ENCODE measurements around the gene PICK1. TPM values are rescaled to one million over a fixed set of nuclear protein-coding genes. Genes with fewer than 3 reads are reported as not detected.
A peak's percentile ranks its signal among the peaks of the same experiment; 100 is the strongest.

The PICK1 gene
- total RNA-seq, 1 donor from 2014 or later = 55.5 TPM

DNA sequence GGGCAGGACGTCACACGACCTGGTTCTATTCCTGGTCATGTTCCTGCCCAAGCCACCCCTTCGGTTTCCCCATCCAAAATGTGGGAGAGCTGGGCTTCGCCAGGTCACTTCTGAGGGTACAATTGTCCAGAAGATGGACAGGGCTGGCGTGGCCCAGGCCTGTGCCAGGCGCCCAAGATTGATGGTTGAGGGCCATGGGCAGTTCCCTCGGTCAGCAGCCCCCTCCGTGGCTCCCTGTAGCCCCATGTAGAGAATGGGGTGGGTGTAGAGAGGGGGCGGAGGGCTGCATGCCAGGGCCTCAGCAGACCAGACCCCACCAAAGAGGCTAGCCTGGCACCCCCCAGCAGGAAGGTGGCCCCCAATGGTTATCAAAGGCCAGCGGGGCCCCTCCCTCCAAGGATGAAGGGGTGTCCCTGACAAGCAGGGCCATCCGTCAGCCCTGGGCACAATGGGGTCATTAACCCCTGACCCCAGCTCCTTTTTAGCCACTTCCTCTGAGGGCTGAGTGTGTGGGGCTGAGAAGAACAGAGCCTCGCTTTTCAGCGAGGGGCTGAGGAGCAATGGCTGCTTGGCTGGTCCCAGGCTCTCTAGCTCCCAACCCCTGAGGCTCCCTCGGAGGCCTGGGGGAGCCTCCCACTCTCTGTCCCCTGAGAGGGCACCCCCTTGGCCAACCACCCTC lies 11.0 kb upstream of the PICK1 start:
- no peak for DNase-seq (ENCODE audit: low read depth)
- H3K4me3 ChIP-seq (ENCODE audit: low read depth, low read length) = no peak overlapping the region
- TF ChIP-seq, protein P1, sequence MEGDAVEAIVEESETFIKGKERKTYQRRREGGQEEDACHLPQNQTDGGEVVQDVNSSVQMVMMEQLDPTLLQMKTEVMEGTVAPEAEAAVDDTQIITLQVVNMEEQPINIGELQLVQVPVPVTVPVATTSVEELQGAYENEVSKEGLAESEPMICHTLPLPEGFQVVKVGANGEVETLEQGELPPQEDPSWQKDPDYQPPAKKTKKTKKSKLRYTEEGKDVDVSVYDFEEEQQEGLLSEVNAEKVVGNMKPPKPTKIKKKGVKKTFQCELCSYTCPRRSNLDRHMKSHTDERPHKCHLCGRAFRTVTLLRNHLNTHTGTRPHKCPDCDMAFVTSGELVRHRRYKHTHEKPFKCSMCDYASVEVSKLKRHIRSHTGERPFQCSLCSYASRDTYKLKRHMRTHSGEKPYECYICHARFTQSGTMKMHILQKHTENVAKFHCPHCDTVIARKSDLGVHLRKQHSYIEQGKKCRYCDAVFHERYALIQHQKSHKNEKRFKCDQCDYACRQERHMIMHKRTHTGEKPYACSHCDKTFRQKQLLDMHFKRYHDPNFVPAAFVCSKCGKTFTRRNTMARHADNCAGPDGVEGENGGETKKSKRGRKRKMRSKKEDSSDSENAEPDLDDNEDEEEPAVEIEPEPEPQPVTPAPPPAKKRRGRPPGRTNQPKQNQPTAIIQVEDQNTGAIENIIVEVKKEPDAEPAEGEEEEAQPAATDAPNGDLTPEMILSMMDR (conservative IDR thresholded peaks at IDR 0.05; ENCODE audit: low read depth, low read length) = no peak

DNA sequence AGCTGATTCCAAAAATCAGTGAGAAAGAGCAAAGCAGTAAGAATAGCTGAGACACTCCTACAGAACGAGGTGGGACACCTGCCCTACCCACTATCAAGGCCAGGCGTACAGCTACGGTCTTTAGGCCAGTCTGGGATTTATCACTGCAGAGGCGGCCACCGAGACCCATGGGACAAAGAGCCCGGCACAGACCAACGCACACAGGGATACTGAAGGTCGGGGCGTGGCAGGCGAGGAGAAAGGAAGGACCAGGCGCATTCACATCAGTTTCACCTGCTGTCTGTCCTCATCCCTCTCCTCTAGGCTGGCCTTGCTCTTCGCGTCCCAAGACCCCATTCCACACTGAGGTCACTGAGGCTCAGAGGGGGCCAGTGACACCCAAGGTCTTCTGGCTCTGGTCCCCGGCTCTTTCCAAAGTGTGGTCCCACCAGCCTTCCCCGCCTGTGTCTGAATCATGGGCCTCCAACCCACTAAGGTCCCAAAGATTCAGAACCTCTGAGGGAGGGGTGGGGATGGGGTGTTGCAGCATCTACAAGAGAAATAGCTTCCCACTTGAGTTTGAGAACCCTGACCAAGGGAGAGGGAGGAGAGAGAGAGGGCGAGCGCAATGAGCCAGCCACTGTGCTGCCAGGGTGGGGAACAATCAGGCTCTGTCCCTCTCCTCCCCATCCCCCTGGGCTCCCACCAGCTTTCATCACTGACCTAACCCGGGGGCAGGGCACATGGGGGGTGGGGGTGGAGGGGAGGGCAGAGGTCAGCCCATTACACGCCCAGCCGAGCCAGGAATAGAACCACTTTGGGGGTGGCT lies 7.2 kb upstream of the PICK1 start:
- TF ChIP-seq, protein P1 (conservative IDR thresholded peaks at IDR 0.05; ENCODE audit: low read depth, low read length) = no peak
- no peak for DNase-seq (ENCODE audit: low read depth)
- no peak overlapping the region for H3K4me3 ChIP-seq (ENCODE audit: low read depth, low read length)

DNA sequence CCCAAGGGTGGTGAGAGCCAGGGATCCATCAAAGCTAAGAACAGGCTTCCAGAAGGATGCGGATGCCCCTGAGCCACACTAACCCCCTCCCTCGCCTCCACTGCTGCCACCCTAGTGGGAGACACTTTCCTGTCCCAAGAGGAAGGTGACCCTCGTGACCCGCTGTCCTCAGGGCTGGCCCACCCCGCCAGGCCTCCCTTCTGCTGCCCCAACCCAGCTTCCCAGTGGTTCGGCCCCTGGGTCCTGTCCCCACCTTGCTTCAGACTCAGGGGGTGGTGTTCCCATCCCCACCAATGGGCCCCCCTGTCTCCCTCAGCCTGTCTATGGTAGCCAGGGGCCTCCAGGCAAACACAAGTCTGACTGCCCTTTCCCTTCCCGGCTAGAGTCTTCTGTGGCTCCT lies 6.5 kb upstream of the PICK1 start:
- TF ChIP-seq, protein P1 (conservative IDR thresholded peaks at IDR 0.05; ENCODE audit: low read depth, low read length) = no peak
- H3K4me3 ChIP-seq (ENCODE audit: low read depth, low read length) = no peak overlapping the region
- no peak for DNase-seq (ENCODE audit: low read depth)

DNA sequence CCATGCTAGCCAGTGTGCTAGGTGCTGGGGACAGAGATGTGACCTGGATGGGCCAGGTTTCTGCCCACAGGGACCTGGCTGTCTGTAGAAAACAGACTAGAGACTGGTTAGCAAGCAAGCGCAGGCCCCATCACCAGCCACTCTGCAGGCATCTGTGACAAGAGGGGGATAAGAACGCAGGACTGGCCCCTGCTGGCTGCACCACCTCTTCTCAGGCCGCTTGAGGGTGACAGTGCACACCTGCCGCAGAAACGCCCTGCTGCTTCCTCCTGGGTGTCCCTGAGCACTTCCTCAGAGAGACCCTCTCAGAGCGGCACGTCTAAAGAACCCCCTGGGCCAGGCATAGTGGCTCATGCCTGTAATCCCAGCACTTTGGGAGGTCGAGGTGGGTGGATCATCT lies 5.9 kb upstream of the PICK1 start:
- no peak for DNase-seq (ENCODE audit: low read depth)
- no peak overlapping the region for H3K4me3 ChIP-seq (ENCODE audit: low read depth, low read length)
- TF ChIP-seq, protein P1 (conservative IDR thresholded peaks at IDR 0.05; ENCODE audit: low read depth, low read length) = no peak

DNA sequence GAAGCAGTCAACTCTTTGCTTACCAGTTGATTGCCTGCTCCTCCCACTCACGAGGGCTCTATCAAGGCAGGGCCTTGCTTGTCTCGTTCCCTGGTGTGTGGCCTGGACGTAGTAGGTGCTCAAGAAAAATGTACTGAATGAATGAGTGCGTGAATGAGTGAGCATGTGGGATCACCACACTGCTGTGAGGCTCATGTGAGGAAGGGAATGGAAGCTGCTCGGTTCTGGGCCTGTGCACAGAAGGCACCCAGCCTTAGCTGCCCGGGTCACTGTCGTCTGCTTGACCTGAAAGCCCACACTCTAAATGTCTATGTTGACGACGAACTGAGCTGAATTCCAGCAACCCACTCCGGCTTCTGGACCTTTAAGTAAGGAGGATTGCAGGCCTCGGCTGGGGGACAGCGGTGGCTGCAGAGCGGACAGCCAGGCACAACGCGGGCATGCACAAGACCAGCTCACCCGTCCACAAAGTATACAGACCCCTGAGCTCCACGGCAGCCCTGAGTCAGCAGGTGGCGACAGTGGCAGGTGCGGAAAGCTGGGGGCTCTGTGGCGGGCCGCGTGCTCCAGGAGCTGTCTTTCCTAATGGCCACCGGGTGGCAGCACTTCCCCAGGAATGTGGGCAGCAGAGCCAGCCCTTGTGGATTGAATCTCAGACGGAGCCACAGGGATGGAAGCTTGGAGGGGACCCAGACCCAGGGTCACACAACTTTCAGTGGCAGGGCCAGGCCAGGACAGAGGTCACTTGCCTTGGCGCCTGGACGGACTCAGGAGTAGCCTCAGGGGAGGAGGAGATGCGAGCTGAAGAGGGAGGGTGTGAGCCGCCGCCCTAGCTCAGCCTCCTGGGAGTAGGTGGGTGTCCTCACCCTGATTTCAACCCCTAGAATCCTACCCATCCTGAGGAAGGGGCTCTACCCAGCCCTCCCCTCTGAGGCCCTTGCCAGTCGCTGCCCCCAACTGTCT lies 5.0 kb upstream of the PICK1 start:
- no peak for DNase-seq (ENCODE audit: low read depth)
- TF ChIP-seq, protein P1 (conservative IDR thresholded peaks at IDR 0.05; ENCODE audit: low read depth, low read length) = peak; percentile 77
- H3K4me3 ChIP-seq (ENCODE audit: low read depth, low read length) = no peak overlapping the region

DNA sequence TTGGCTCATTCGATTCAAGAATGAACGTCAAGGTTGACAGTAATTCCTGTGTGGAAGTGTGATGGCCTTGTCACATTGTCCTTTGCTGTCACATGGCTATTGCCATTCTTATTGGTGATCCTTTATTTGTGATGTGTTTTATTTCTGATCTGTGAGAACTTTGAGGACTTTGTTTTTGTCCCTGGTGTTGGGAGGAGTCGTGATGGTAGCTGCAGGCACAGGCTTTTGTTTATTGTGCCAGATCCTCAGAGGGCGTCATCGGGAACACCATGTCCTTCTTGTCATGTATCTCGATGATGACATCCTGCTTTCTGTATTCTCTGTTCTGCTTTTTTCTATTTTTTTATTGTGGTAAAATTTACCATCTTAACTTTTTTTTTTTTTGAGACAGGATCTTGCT lies 5.6 kb downstream of the PICK1 start:
- TF ChIP-seq, protein P1 (conservative IDR thresholded peaks at IDR 0.05; ENCODE audit: low read depth, low read length) = no peak
- no peak overlapping the region for H3K4me3 ChIP-seq (ENCODE audit: low read depth, low read length)
- no peak for DNase-seq (ENCODE audit: low read depth)

All from epithelial cell of proximal tubule (primary cell).